Thyroid gland (tissue), 4 donors: ENCODE measurements around the gene KIF25. TPM values are rescaled to one million over a fixed set of nuclear protein-coding genes. Genes with fewer than 3 reads are reported as not detected.

Experiments used
- DNase-seq, 2 donors: peaks; one replicate each; pipeline ENCODE4 v3.0.0-alpha.2; 2019
- H3K27ac ChIP-seq, 3 donors: fragments of 200-600 bp; sonication (generic); 1 replicate in 2 of 3; 2 replicates in 1 of 3; pipeline ENCODE4 v1.5.1; 2016 to 2019; ENCODE audit warnings: mild to moderate bottlenecking in 1 of 3, moderate library complexity in 1 of 3
- H3K27me3 ChIP-seq: fragments of 200-600 bp; sonication (generic); one replicate; pipeline ENCODE4 v1.5.1; 2019
- H3K36me3 ChIP-seq, 2 donors: fragments of 200-600 bp; sonication (generic); one replicate each; pipeline ENCODE4 v1.5.1; 2016 to 2019
- H3K4me1 ChIP-seq, 2 donors: fragments of 200-600 bp; sonication (generic); one replicate each; pipeline ENCODE4 v1.5.1; 2017 to 2019
- H3K4me3 ChIP-seq, 3 donors: fragments of 200-600 bp; sonication (generic); replicated peaks in 1 of 3; 1 replicate in 2 of 3; 2 replicates in 1 of 3; pipeline ENCODE4 v1.5.1; 2016; ENCODE audit warnings: mild to moderate bottlenecking in 1 of 3
- H3K9me3 ChIP-seq: fragments of 200-600 bp; sonication (generic); one replicate; pipeline ENCODE4 v1.5.1; 2017
- CTCF ChIP-seq, 6 experiments: fragments of 200-600 bp in 3 of 6; fragments of 450-650 bp in 3 of 6; sonication (generic) in 3 of 6; IDR thresholded peaks; one replicate each; pipeline ENCODE4 v1.5.1; 2016 to 2019; ENCODE audit warnings: antibody characterized with exemption in 6 of 6, mild to moderate bottlenecking in 2 of 6, inconsistent platforms in 1 of 6, moderate library complexity in 1 of 6
- POLR2A ChIP-seq, 2 donors: fragments of 450-650 bp; IDR thresholded peaks; one replicate each; pipeline ENCODE4 v1.6.1; 2017; ENCODE audit warnings: antibody characterized with exemption in 2 of 2, mild to moderate bottlenecking in 2 of 2, moderate library complexity in 1 of 2
- WGBS, 2 donors: methylation state at CpG; one replicate each; pipeline ENCODE4 v1.1.5; 2017; 5-methylcytosine and 5-hydroxymethylcytosine counted together
- intact Hi-C: fragments of 100-400 bp; cut with DNase I; formaldehyde crosslinking; loops from one replicate; pipeline ENCODE4 v1.15.1; 2023
- total RNA-seq, 4 donors: library from RNA; depleted of rRNA; stranded (reverse); fragments of >200 nt; gene quantifications; one replicate each; pipeline ENCODE4 v1.2.3, GENCODE V29; 2016

The KIF25 gene
- not detected for total RNA-seq

- H3K27ac ChIP-seq, result no peak within 1 kb of the TSS
- no peaks in the 10 kb centered on the region for H3K4me1 ChIP-seq
- H3K9me3 ChIP-seq, result no peaks in the 10 kb centered on the region
- TF ChIP-seq POLR2A (IDR thresholded peaks at IDR 0.05), result no peak
- no peak for TF ChIP-seq CTCF (IDR thresholded peaks at IDR 0.05)
- H3K36me3 ChIP-seq, result no peaks in the 10 kb centered on the region
- WGBS, 2 donors, result 75 to 80% methylated on average over 9 of the region's 9 CpGs
- no peaks in the 10 kb centered on the region for H3K27me3 ChIP-seq
- intact Hi-C loops, result no loop called here
- no peak within 1 kb of the TSS for H3K4me3 ChIP-seq
- no peak for DNase-seq
Measured at GRCh38 chr6:167997642-167998041, at the start of gene KIF25. Gene KIF25, plus strand, starts transcription at chr6:167997671. Its CDS starts 31,915 bp downstream, at chr6:168029586.

DNA sequence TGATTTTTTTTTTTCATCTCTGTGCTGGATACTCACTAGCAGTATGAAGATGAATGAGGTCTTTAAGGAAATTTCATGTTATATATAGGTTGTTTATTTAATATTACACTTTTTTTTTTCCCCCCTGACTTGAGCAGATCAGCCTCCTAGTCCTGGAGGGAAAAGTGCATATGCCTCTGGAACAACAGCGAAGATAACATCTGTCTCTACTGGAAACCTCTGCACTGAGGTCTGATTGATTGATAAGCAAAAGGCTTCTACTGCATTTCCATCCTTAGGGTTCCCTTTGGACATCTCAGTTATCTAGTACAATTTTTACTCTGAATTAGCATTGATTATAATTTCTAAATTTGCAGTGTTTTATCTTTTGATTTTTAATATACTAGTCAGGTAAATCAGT, 49.8 kb upstream of the KIF25 start:
- peaks cover 68 to 77% of the 10 kb centered on the region in 2 donors for H3K36me3 ChIP-seq
- H3K27me3 ChIP-seq, result no peaks in the 10 kb centered on the region

GRCh38 chr6:167948716-167949115, 48.8 kb upstream of the KIF25 start:
- intact Hi-C loops, result no loop called here
- TF ChIP-seq CTCF (IDR thresholded peaks at IDR 0.05) (no peak), POLR2A (IDR thresholded peaks at IDR 0.05) (no peak)
- H3K4me3 ChIP-seq, result no peak overlapping the region
- no peaks in the 10 kb centered on the region for H3K4me1 ChIP-seq
- DNase-seq, result no peak
- no peaks in the 10 kb centered on the region for H3K9me3 ChIP-seq
- H3K36me3 ChIP-seq, result peaks cover 66 to 71% of the 10 kb centered on the region in 2 donors
- 88 to 94% methylated on average over 4 of the region's 4 CpGs for WGBS, 2 donors
- H3K27me3 ChIP-seq, result no peaks in the 10 kb centered on the region
- H3K27ac ChIP-seq, result no peak overlapping the region

More for the DNA sequence above, 49.8 kb upstream of the KIF25 start:
- no peak overlapping the region for H3K4me3 ChIP-seq
- WGBS, 2 donors, result 94 to 98% methylated on average over 1 of the region's 1 CpG
- DNase-seq, result no peak
- H3K9me3 ChIP-seq, result no peaks in the 10 kb centered on the region
- H3K4me1 ChIP-seq, result no peaks in the 10 kb centered on the region
- H3K27ac ChIP-seq, result no peak overlapping the region
- no peak for TF ChIP-seq CTCF (IDR thresholded peaks at IDR 0.05)
- TF ChIP-seq POLR2A (IDR thresholded peaks at IDR 0.05), result no peak
- intact Hi-C loops, result no loop called here

DNA sequence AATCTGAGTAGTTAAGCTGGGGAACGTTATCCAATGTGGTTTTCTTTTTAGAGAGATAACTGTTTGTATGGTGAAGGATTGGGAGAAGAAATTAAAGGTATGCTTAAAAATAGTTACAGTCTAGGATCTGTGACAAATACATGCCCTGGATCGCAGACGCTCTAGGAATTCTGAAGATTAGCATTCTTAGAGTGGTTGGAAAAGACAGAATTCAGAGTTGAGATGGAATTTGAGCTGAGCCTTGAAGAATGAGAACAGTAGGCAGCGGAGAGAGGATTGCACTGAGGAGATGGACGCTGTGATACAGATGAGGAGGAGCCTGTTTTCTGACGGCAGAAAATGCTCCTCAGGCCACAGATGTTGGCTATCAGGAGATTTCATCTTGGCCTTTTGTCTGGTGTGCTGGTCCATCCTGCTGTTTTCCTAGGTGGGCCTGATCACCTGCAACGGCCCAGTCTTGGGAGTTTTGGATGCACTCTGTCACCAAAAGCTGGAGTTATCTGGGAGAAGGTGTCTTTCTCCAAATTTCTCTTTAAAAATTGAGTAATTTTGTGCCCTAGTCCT, 48.3 kb upstream of the KIF25 start:
- no peak for DNase-seq
- TF ChIP-seq CTCF (IDR thresholded peaks at IDR 0.05) (no peak), POLR2A (IDR thresholded peaks at IDR 0.05) (no peak)
- no peaks in the 10 kb centered on the region for H3K4me1 ChIP-seq
- WGBS, 2 donors, result 86 to 87% methylated on average over 7 of the region's 7 CpGs
- H3K27ac ChIP-seq, result no peak overlapping the region
- no peaks in the 10 kb centered on the region for H3K27me3 ChIP-seq
- H3K9me3 ChIP-seq, result no peaks in the 10 kb centered on the region
- H3K4me3 ChIP-seq, result no peak overlapping the region
- intact Hi-C loops, result no loop called here
- peaks cover 62 to 66% of the 10 kb centered on the region in 2 donors for H3K36me3 ChIP-seq

DNA sequence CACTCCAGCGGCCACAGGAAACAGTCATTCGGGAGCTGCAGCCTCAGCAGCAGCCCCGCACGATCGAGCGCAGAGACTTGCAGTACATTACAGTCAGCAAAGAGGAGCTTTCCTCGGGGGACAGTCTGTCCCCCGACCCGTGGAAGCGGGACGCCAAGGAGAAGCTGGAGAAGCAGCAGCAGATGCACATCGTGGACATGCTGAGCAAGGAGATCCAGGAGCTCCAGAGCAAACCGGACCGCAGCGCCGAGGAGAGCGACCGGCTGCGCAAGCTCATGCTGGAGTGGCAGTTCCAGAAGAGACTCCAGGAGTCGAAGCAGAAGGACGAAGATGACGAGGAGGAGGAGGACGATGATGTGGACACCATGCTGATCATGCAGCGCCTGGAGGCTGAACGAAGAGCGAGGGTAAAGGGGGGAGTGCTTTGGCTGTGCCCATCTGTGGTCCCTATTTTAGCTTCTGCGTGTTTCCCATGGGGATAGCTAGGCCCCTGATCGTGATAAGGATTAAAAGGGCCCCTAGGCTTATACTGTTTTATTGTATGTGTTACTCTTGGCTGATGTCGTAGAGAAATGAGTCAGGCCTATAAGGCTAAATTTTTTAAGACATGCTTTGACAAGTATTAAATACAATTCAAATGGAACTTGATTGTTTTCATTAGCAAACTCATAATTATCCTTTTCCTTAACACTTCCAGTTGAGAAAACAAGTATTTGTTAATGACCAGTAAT, 45.5 kb upstream of the KIF25 start:
- H3K36me3 ChIP-seq, result peaks cover 41 to 43% of the 10 kb centered on the region in 2 donors

More for the DNA sequence above, 45.5 kb upstream of the KIF25 start:
- no peak for DNase-seq
- intact Hi-C loops, result no loop called here
- 93 to 96% methylated on average over 29 of the region's 29 CpGs for WGBS, 2 donors
- TF ChIP-seq POLR2A (IDR thresholded peaks at IDR 0.05) (no peak), CTCF (IDR thresholded peaks at IDR 0.05) (no peak)
- Histone ChIP-seq H3K27me3 (no peaks in the 10 kb centered on the region), H3K4me1 (peaks cover 0 to 2% of the 10 kb centered on the region in 2 donors), H3K27ac (no peak overlapping the region), H3K4me3 (no peak overlapping the region), H3K9me3 (no peaks in the 10 kb centered on the region)
